NCI-H1092 treated with DMSO at 0.1 percent for 48 hours (cell line): ENCODE results near the gene FILIP1L.

Source experiments
- DNase-seq: peaks from one replicate; lab custom pipeline; 2025; lab: John Stamatoyannopoulos, UW

The FILIP1L gene

DNA sequence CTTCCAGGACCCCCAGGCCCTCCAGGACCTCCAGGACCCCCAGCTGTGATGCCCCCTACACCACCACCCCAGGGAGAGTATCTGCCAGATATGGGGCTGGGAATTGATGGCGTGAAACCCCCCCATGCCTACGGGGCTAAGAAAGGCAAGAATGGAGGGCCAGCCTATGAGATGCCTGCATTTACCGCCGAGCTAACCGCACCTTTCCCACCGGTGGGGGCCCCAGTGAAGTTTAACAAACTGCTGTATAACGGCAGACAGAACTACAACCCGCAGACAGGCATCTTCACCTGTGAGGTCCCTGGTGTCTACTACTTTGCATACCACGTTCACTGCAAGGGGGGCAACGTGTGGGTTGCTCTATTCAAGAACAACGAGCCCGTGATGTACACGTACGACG, 318.7 kb downstream of the FILIP1L start:
- DNase-seq, result no peak

DNA sequence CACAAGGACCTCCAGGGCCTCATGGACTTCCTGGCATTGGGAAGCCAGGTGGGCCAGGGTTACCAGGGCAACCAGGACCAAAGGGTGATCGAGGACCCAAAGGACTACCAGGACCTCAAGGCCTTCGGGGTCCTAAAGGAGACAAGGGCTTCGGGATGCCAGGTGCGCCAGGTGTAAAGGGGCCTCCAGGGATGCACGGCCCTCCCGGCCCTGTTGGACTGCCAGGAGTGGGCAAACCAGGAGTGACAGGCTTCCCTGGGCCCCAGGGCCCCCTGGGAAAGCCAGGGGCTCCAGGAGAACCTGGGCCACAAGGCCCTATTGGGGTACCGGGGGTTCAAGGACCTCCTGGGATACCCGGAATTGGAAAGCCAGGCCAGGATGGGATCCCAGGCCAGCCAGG, 319.8 kb downstream of the FILIP1L start:
- DNase-seq, result no peak

DNA sequence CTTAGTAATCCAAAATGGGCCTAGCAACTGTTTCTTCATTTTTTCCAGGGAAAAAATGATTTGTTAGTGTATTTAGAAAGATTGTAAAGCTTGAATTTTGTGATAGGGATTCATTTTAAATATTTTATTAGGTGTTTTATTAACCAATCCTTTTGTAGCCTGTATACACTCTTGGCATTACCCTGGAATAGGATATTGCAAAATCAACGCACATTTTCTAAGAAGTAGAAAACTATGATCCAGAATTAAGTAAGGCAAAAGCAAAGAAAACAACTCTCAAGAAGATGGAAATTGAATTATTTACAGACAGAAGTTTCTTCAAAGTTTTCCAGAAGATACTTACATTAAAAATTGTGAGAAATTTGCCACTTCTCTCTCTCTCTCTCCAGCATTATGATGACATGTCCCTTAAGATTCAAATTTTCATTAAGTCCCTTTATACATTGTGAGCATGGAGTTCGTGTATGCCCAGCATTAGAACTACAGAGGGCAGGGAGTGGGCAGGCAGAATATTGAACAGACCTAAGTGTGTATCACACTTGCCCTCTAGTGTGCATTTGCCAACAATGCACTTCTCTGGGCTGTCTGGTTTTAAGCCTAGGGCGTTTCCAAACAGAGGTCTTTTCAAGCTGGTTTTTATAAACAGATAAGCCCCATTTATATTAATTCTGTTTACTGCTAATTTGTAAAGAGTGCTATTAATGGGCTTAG, 325.1 kb downstream of the FILIP1L start:
- DNase-seq, result peak; percentile 29
